Uterus (tissue), 4 donors: ENCODE measurements around the gene CPLX1. TPM values are rescaled to one million over a fixed set of nuclear protein-coding genes. Genes with fewer than 3 reads are reported as not detected.

Source experiments
- DNase-seq, 2 donors: peaks; one replicate each; pipeline ENCODE4 v3.0.0-alpha.2; 2019 to 2020
- H3K27ac ChIP-seq, 2 donors: fragments of 200-600 bp; sonication (generic); 1 replicate in 1 of 2; 2 replicates in 1 of 2; pipeline ENCODE4 v1.5.1; 2016 to 2018
- H3K27me3 ChIP-seq, 2 donors: fragments of 200-600 bp; sonication (generic); one replicate each; pipeline ENCODE4 v1.5.1; 2018 to 2019; ENCODE audit warnings: control low read depth in 1 of 2
- H3K36me3 ChIP-seq, 2 donors: fragments of 200-600 bp; sonication (generic); one replicate each; pipeline ENCODE4 v1.5.1; 2019; ENCODE audit warnings: control low read depth in 1 of 2
- H3K4me1 ChIP-seq, 2 donors: fragments of 200-600 bp; sonication (generic); one replicate each; pipeline ENCODE4 v1.5.1; 2018 to 2019; ENCODE audit warnings: control low read depth in 1 of 2
- H3K4me3 ChIP-seq, 2 donors: fragments of 200-600 bp; sonication (generic); 1 replicate in 1 of 2; 2 replicates in 1 of 2; pipeline ENCODE4 v1.5.1; 2018 to 2019; ENCODE audit warnings: mild to moderate bottlenecking in 1 of 2
- H3K9me3 ChIP-seq, 2 donors: fragments of 200-600 bp; sonication (generic); one replicate each; pipeline ENCODE4 v1.5.1; 2019; ENCODE audit warnings: control low read depth in 1 of 2
- CTCF ChIP-seq, 4 experiments: fragments of 200-600 bp in 2 of 4; fragments of 450-650 bp in 2 of 4; sonication (generic) in 2 of 4; IDR thresholded peaks; one replicate each; pipeline ENCODE4 v1.5.1; 2016 to 2019; ENCODE audit warnings: antibody characterized with exemption in 4 of 4, mild to moderate bottlenecking in 2 of 4, moderate library complexity in 1 of 4
- POLR2A ChIP-seq, 2 donors: fragments of 450-650 bp; IDR thresholded peaks; one replicate each; pipeline ENCODE4 v1.6.1; 2016; ENCODE audit warnings: antibody characterized with exemption in 2 of 2, mild to moderate bottlenecking in 1 of 2, moderate library complexity in 1 of 2
- intact Hi-C: fragments of 100-400 bp; cut with DNase I; formaldehyde crosslinking; loops from one replicate; pipeline ENCODE4 v1.15.1; 2023; ENCODE audit warnings: low total_unique reads
- total RNA-seq, 4 donors: library from RNA; depleted of rRNA in 3 of 4; stranded (reverse); fragments of >200 nt in 3 of 4; gene quantifications; one replicate each; pipeline versions ENCODE4 v1.1.0 to v1.2.4, GENCODE V29; 2014 to 2023
- donor health status: DM: yes; HTN: yes; CAD: no.

Gene CPLX1
- total RNA-seq, 4 donors from 2014 or later = 0.14 to 15.1 (median 2.0) TPM

GRCh38 chr4:835148-836002, 9.4 kb upstream of the CPLX1 start:
- DNase-seq = no peak
- intact Hi-C loops = no loop called here
- H3K9me3 ChIP-seq = peaks cover 0 to 24% of the 10 kb centered on the region in 2 donors
- no peak overlapping the region for H3K4me3 ChIP-seq
- no peaks in the 10 kb centered on the region for H3K27me3 ChIP-seq
- H3K4me1 ChIP-seq = no peaks in the 10 kb centered on the region
- TF ChIP-seq POLR2A (IDR thresholded peaks at IDR 0.05) (no peak), CTCF (IDR thresholded peaks at IDR 0.05) (no peak)
- H3K36me3 ChIP-seq = no peaks in the 10 kb centered on the region
- H3K27ac ChIP-seq = no peak overlapping the region

GRCh38 chr4:834368-835147, 8.6 kb upstream of the CPLX1 start:
- H3K27ac ChIP-seq = no peak overlapping the region
- H3K27me3 ChIP-seq = no peaks in the 10 kb centered on the region
- DNase-seq = no peak
- no peaks in the 10 kb centered on the region for H3K36me3 ChIP-seq
- no peak for TF ChIP-seq POLR2A (IDR thresholded peaks at IDR 0.05)
- no peak for TF ChIP-seq CTCF (IDR thresholded peaks at IDR 0.05)
- H3K4me3 ChIP-seq = no peak overlapping the region
- H3K9me3 ChIP-seq = peaks cover 0 to 24% of the 10 kb centered on the region in 2 donors
- intact Hi-C loops = no loop called here
- H3K4me1 ChIP-seq = no peaks in the 10 kb centered on the region

GRCh38 chr4:833731-834367, 7.9 kb upstream of the CPLX1 start:
- H3K4me1 ChIP-seq = no peaks in the 10 kb centered on the region
- peaks cover 0 to 24% of the 10 kb centered on the region in 2 donors for H3K9me3 ChIP-seq
- H3K4me3 ChIP-seq = no peak overlapping the region
- DNase-seq = no peak
- H3K36me3 ChIP-seq = no peaks in the 10 kb centered on the region
- no peaks in the 10 kb centered on the region for H3K27me3 ChIP-seq
- TF ChIP-seq POLR2A (IDR thresholded peaks at IDR 0.05) (no peak), CTCF (IDR thresholded peaks at IDR 0.05) (no peak)
- intact Hi-C loops = no loop called here
- no peak overlapping the region for H3K27ac ChIP-seq

GRCh38 chr4:833156-833555, 7.2 kb upstream of the CPLX1 start:
- H3K27ac ChIP-seq = no peak overlapping the region
- peaks cover 0 to 23% of the 10 kb centered on the region in 2 donors for H3K9me3 ChIP-seq
- TF ChIP-seq CTCF (IDR thresholded peaks at IDR 0.05) (no peak), POLR2A (IDR thresholded peaks at IDR 0.05) (no peak)
- intact Hi-C loops = no loop called here
- no peaks in the 10 kb centered on the region for H3K27me3 ChIP-seq
- no peaks in the 10 kb centered on the region for H3K4me1 ChIP-seq
- DNase-seq = no peak
- no peak overlapping the region for H3K4me3 ChIP-seq
- no peaks in the 10 kb centered on the region for H3K36me3 ChIP-seq
